Neural cell (in vitro differentiated cells): Measurements from ENCODE around the gene ARHGEF40. TPM values are rescaled to one million over a fixed set of nuclear protein-coding genes. Genes with fewer than 3 reads are reported as not detected.

Source experiments
- H2AFZ ChIP-seq: fragments of 200-600, 300-800 bp; sonication (generic), shearing (Covaris generic); 2 replicates; pipeline ENCODE4 v1.6.0; 2014; ENCODE audit warnings: low read depth, mild to moderate bottlenecking, antibody characterized with exemption, low read length, moderate library complexity
- H3F3A ChIP-seq: fragments of 200-600 bp; shearing (Covaris generic); 2 replicates; pipeline ENCODE4 v1.6.1; 2016; ENCODE audit warnings: mild to moderate bottlenecking, moderate library complexity, mixed read lengths, antibody characterized with exemption, low read length; ENCODE audit not compliant: insufficient read depth, poor library complexity, severe bottlenecking
- H3K27ac ChIP-seq: fragments of 200-600, 300-800 bp; sonication (generic), shearing (Covaris generic); 2 replicates; pipeline ENCODE4 v1.5.1; 2014; ENCODE audit warnings: mild to moderate bottlenecking, low read length, moderate library complexity
- H3K27me3 ChIP-seq: fragments of 300-800, 200-600 bp; sonication (generic), shearing (Covaris generic); 2 replicates; pipeline ENCODE4 v1.6.0; 2014; ENCODE audit warnings: mild to moderate bottlenecking, low read depth, low read length, moderate library complexity; ENCODE audit not compliant: insufficient read depth
- H3K36me3 ChIP-seq: fragments of 300-800, 200-600 bp; sonication (generic), shearing (Covaris generic); 2 replicates; pipeline ENCODE4 v1.5.1; 2014; ENCODE audit warnings: mild to moderate bottlenecking, antibody characterized with exemption, low read length, moderate library complexity; ENCODE audit not compliant: insufficient read depth
- H3K4me2 ChIP-seq: fragments of 300-800, 200-600 bp; sonication (generic), shearing (Covaris generic); 2 replicates; pipeline ENCODE4 v1.6.0; 2014; ENCODE audit warnings: mild to moderate bottlenecking, low read length
- H3K4me3 ChIP-seq: fragments of 300-800, 200-600 bp; sonication (generic), shearing (Covaris generic); 2 replicates; pipeline ENCODE4 v1.5.1; 2014; ENCODE audit warnings: mild to moderate bottlenecking, low read length, moderate library complexity
- H3K79me2 ChIP-seq: fragments of 200-600 bp; shearing (Covaris generic); replicated peaks from 2 replicates; pipeline ENCODE4 v1.6.0; 2014; ENCODE audit warnings: mild to moderate bottlenecking, low read length, moderate library complexity; ENCODE audit not compliant: insufficient read depth
- H3K9ac ChIP-seq: fragments of 300-800, 200-600 bp; sonication (generic), shearing (Covaris generic); 2 replicates; pipeline ENCODE4 v1.6.1; 2016; ENCODE audit warnings: mild to moderate bottlenecking, low read length, mixed read lengths
- H3K9me2 ChIP-seq: fragments of 200-600 bp; shearing (Covaris generic); 2 replicates; pipeline ENCODE4 v1.6.1; 2016; ENCODE audit warnings: mild to moderate bottlenecking, low read length, mixed read lengths; ENCODE audit not compliant: insufficient read depth
- H3K9me3 ChIP-seq: fragments of 200-600, 300-800 bp; sonication (generic), shearing (Covaris generic); 2 replicates; pipeline ENCODE4 v1.6.1; 2016; ENCODE audit warnings: mild to moderate bottlenecking, mixed run types, low read length, moderate library complexity, mixed read lengths
- H4K20me1 ChIP-seq: fragments of 200-600 bp; shearing (Covaris generic); 2 replicates; pipeline ENCODE4 v1.6.1; 2016; ENCODE audit warnings: mild to moderate bottlenecking, mixed run types; ENCODE audit not compliant: insufficient read depth
- CTCF ChIP-seq: fragments of 450-650 bp; IDR thresholded peaks from 2 replicates; pipeline ENCODE4 v1.5.1; 2014; ENCODE audit warnings: antibody characterized with exemption, mild to moderate bottlenecking, moderate library complexity; ENCODE audit not compliant: poor library complexity, severe bottlenecking
- EP300 ChIP-seq: fragments of 450-650 bp; conservative IDR thresholded peaks from 2 replicates; pipeline ENCODE4 v1.6.1; 2014; ENCODE audit warnings: antibody characterized with exemption, mild to moderate bottlenecking, moderate library complexity; ENCODE audit not compliant: poor library complexity, severe bottlenecking
- EZH2 ChIP-seq: fragments of 200-600, 300-800 bp; shearing (Covaris generic), sonication (generic); IDR thresholded peaks from 2 replicates; pipeline ENCODE4 v1.6.1; 2014; ENCODE audit warnings: antibody characterized with exemption, low read length, borderline replicate concordance, mild to moderate bottlenecking; ENCODE audit not compliant: insufficient read depth, poor library complexity, severe bottlenecking
- MXI1 ChIP-seq: fragments of 450-650 bp; conservative IDR thresholded peaks from 2 replicates; pipeline ENCODE4 v1.6.1; 2014; ENCODE audit warnings: antibody characterized with exemption, mild to moderate bottlenecking; ENCODE audit not compliant: poor library complexity, severe bottlenecking
- POLR2AphosphoS5 ChIP-seq: IDR thresholded peaks from 2 replicates; pipeline ENCODE4 v1.6.1; 2012
- RAD21 ChIP-seq: fragments of 450-650 bp; conservative IDR thresholded peaks from 2 replicates; pipeline ENCODE4 v1.6.1; 2014; ENCODE audit warnings: antibody characterized with exemption, mild to moderate bottlenecking, moderate library complexity
- REST ChIP-seq: IDR thresholded peaks from 2 replicates; pipeline ENCODE4 v1.6.1; 2012; ENCODE audit warnings: borderline replicate concordance
- SMC3 ChIP-seq: fragments of 450-650 bp; conservative IDR thresholded peaks from 2 replicates; pipeline ENCODE4 v1.6.1; 2014; ENCODE audit warnings: antibody characterized with exemption, mild to moderate bottlenecking, moderate library complexity; ENCODE audit not compliant: poor library complexity
- TAF1 ChIP-seq: IDR thresholded peaks from 2 replicates; pipeline ENCODE4 v1.6.1; 2012; ENCODE audit warnings: low read depth
- polyA plus RNA-seq: library from polyadenylated mRNA; depleted of rRNA; stranded (reverse); fragments of >200 nt; gene quantifications from 2 replicates; pipeline ENCODE4 v1.2.3, GENCODE V29; 2014

Gene ARHGEF40
- polyA plus RNA-seq, 1 donor from 2014 or later = 28.9 TPM

GRCh38 chr14:21106176-21106497 is 36.0 kb downstream of the ARHGEF40 start:
- Histone ChIP-seq H4K20me1 (no peaks in the 10 kb centered on the region), H2AFZ (peak overlapping the region; percentile 57), H3K36me3 (no peaks in the 10 kb centered on the region), H3K9me3 (no peaks in the 10 kb centered on the region), H3K4me3 (no peak overlapping the region), H3K27ac (peak overlapping the region; percentile 61), H3K4me2 (no peak overlapping the region), H3K27me3 (no peaks in the 10 kb centered on the region), H3K79me2 (peaks cover under 1% of the 10 kb centered on the region), H3K9me2 (no peaks in the 10 kb centered on the region), H3F3A (peaks cover 6% of the 10 kb centered on the region), H3K9ac (peak overlapping the region; percentile 40)
- TF ChIP-seq EP300 = no peak
- no peak for TF ChIP-seq SMC3
- TF ChIP-seq POLR2AphosphoS5 = no peak
- no peak for TF ChIP-seq TAF1
- no peak for TF ChIP-seq CTCF
- TF ChIP-seq RAD21 = no peak
- TF ChIP-seq MXI1 = no peak
- TF ChIP-seq REST = no peak
- no peak for TF ChIP-seq EZH2

GRCh38 chr14:21106498-21107282 is 36.6 kb downstream of the ARHGEF40 start:
- peak overlapping the region; percentile 40 for H3K9ac ChIP-seq
- no peaks in the 10 kb centered on the region for H3K27me3 ChIP-seq
- H3K9me3 ChIP-seq = no peaks in the 10 kb centered on the region
- H3K79me2 ChIP-seq = no peaks in the 10 kb centered on the region
- H2AFZ ChIP-seq = peak overlapping the region; percentile 57
- H3K27ac ChIP-seq = peak overlapping the region; percentile 61
- H3K4me3 ChIP-seq = peak overlapping the region; percentile 39
- H4K20me1 ChIP-seq = no peaks in the 10 kb centered on the region
- TF ChIP-seq RAD21 (peak; percentile 91), POLR2AphosphoS5 (no peak), MXI1 (peak; percentile 28), SMC3 (peak; percentile 94), REST (no peak), CTCF (peak; percentile 95)
- H3K4me2 ChIP-seq = peak overlapping the region; percentile 44
- peaks cover 6% of the 10 kb centered on the region for H3F3A ChIP-seq
- H3K36me3 ChIP-seq = no peaks in the 10 kb centered on the region
- H3K9me2 ChIP-seq = no peaks in the 10 kb centered on the region
